Epidermal melanocyte (primary cell): ENCODE data around the gene ERN1.
"Not testable (repeated sequence)": the region's sequence is repeated elsewhere in the genome, so short reads cannot be mapped to it uniquely, and the experiment has no call there.

ENCODE experiments used
- DNase-seq: peaks from one replicate; pipeline ENCODE4 v3.0.0; 2011; ENCODE audit warnings: low spot score; ENCODE audit not compliant: insufficient read length

Gene ERN1

DNA sequence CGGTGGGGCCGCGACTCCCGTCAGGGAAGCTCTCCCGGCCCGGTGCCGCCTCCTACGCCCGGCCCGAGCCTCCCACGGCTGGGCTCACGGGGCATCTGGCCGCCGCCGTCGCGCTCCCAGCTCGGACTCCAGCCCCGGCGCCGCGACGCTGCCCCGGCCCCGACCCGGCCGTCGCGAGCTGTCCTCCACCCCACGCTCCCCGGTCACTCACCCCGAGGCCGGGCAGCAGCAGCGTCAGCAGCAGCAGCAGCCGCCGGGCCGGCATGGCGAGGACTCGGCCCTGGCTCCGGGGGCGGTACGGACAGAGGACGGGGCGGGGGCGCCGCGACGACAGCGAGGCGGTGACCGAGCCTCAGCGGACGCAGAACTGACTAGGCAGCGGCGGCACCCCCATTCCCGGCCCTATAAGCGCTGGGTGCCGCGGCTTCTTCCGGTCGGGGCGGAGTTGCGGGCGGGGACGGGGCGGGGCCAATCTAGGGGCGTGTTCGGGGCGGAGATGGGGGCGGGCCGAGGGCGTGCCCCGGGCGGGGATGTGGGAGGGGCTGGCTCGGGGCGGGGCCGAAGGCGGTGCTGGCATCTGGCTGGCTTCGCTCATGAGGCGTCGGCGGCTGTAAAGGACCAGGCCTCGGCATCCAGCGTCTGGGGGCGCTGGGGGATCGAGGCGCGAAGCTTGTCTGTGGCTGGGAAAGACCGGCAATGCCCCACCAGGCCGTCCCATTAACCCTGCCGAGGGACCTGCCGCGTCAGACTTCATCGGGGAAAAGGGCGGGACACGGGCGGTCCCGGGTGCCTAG, at the start of gene ERN1:
TSS of gene ERN1 (minus strand) at position 380 of the 794 bp plus-strand sequence. CDS start at position 265, 115 bp downstream.
- DNase-seq = peak; percentile 82

DNA sequence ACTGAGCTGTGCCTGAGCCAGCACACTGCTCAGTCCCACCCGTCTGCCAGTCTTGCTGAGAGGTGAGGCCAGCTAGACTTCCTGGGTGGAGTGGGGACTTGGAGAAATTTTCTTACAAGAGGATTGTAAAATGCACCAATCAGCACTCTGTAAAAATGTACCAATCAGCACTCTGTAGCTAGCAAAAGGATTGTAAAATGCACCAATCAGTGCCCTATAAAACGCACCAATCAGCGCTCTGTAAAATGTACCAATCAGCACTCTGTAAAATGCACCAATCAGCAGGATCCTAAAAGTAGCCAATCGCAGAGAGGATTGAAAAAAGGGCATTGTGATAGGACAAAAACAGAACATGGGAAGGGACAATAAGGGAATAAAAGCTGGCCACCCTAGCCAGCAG, 49.1 kb upstream of the ERN1 start:
- DNase-seq = not testable (repeated sequence)

DNA sequence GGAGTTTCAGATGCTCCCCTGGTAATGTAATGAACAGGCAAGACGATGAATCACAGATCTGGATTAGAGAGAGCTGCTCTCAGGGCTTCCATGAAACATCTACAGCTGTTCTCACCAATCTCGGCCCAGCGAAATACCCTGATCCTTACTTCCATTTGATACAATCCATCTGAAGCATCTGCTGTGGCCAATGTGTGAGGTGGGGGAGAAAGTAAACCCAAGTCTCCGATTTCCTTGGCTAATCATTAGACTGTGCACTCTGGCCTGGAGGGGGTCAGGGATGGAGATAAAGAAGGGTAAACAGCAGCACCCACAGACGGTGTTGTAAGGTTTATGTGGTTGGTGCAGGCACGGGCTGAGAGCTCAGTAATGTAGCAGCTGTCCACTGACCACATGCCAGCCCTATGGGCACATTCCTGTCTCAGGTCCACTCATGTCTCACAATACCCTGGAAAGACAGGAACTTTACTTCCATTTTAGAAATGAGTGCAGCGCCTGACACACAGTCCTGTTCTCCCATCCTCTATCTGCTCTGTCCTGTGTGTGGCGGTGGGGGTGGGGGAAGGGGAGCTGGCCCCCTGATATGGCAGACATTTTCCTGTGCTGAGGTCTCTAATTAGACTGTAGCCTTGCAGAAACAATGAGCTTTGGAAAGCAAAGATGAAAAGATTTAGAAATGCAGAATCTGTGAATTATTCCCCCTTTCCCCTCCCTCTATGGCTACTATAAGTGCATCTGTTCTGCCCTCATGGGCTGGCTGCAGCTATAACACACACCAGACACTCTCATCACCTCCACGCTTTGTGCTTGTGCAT, 48.3 kb upstream of the ERN1 start:
- no peak for DNase-seq

DNA sequence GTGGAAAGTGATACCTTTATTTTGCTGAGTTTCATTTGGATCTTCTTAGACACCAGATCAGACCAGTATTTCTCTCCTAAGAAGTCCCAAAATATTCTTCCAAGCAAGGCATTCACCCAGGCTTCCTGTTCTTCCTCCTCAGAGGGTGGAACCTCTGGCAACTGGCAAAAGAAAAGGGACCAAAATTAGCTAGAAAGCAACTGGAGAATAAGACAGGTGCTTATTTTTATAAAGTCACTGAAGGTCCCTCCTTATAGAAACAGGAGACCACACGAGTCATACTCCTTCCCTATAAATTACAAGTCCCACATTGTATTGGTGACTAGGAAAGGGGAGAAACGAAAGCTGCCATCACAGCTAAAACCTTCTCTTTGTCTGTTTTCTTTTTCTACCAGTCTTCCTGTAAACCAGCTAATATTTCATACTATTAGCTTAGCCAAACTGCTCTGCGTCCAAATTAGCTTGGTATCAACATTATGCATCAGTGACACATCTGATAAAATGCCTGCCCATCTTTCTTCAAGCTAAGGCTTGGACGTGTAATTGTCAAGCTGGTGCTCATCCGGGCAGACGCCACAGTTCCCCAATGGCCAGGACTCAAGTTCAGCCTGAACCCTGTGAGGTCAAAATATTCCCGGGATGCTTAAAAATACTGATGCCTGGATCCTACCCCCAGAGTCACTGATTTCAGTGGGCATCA, 47.5 kb upstream of the ERN1 start:
- no peak for DNase-seq

DNA sequence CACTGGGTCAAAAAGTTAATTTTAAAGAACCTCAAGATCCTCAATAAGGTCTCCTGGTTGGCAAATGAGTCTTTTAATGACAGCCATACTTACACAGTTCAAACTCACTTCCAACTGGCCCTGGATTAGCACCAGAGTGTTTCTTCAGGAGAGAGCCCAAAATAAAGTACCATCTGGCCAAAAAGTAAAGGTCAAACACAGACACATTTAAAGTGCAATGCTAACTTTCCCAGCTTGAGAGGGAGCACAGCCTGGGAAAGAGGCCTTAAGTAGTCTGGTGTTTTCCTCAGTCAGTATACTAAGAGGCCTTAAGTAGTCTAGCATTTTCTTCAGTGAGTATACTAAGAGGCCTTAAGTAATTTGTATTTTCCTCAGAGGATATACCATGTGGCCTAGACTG, 46.6 kb upstream of the ERN1 start:
- no peak for DNase-seq

DNA sequence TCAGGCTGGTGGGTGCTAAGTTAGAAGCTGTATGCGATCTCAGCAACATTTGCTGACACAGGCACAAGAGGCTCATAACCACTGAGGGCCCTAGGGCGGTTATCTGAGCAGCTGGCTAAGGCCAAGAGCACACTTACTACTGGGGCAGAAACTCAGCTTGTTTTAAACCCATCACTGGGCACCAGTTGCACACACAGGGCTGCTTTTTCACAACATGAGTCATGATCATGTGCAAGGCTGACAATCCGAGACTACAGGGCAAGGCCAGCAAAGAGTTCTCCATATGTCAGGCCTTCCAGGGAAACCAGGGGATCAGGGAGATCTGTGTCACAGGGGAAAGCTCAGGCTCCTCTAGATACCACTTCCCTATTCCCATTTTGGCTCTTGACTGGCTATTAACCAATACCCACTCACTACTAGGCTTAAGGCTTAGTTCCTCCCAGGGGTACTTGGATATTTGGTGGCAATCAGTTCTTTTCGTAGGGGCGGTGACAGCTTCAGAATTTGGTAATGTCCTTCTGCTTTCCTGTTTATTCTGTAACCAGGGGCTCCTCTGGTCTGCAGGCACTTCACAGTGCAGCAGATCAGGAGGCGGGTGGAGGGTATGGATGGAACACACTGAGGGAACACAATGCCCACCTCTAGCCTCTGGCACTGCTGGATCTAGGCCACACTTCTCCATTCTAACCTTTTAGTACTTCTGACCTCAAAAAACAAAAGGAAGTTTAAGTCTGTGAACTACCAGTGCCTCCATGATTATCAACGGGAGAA, 44.9 kb upstream of the ERN1 start:
- peak; percentile 84 for DNase-seq

DNA sequence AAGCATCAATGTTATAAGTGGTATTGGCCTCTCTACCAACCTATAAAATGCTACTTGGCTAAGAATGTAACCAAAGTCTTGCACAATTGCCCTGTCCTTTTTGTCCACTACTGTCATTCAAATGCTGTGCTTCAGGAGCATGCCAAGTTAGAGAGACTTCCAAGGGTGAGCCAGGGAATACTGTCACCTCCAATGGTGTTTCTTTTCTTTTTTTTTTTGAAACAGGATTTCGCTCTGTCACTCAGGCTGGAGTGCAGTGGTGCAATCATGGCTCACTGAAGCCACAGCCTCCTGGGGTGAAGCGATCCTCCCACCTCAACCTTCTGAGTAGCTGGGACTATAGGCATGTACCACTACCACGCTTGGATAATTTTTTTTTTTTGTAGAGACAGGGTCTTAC, 43.7 kb upstream of the ERN1 start:
- DNase-seq = no peak

DNA sequence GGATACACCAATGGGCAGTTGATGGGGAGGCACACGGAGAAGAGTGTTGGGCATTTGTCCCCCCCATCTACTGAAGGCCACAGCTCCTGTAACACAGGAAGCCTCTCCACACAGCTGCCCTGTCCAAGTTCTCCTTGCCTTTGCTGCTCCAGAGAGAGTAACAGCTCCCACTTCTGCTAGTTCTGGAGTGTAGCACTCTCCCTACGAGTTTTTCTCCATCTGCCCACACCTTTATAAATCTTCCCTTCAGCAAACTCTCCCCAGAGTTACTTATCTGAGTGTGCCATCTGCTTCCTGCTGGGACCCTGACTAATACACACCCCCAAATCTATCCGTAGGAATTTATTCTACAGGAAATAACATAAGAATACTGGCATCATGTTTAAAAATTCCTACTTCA, 42.6 kb upstream of the ERN1 start:
- DNase-seq = no peak

DNA sequence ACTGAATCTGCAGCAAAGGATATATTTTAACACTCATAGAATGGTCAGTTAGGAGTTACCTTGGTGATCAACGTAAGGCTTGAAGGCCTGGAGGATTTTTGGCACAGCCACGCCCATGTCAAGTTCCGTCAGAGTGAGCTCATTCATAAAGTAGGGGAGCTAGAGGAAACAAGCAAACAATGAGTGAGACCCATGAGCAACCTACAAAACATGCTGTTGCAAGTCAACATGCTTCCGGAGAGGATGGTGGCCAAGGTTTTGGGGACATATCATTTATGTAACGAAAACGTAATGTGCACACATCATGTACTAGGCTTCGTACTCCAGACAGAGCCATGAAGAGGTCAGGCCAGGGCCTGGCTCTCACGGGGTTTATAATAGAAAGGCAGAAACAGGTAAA, 41.1 kb upstream of the ERN1 start:
- DNase-seq = no peak

DNA sequence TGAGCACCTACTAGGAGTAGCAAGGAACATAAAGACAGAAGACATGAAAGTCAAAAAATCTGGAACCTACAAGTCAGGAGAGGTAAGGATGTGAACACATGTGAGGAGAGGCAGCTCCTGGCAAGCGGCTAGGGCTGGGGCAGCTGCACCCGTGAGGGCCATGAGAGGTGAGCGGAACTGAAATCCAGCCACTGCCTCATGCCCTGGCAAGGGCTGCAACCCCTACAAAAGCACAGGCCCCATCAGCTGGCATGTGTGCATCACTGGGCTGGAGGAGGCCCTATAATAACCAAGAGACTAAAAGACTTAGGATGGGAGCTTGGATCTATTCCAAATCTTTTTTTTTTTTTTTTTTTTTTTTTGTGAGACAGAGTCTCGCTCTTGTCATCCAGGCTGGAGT, 40.3 kb upstream of the ERN1 start:
- no peak for DNase-seq

DNA sequence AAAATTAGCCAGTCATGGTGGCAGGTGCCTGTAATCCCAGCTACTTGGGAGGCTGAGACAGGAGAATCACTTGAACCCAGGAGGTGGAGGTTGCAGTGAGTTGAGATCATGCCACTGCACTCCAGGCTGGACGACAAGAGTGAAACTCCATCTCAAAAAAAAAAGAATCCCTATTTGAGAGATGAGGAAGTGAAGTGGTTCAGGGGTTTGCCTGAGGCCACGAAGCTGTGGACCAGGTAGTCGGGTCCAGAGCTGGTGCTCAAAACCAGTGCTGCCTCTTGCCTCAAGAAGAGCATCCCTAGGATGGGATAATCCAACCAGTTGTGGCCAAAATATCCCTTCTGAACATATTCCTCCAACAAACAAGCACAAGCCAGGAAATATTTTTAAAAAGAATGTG, 37.7 kb upstream of the ERN1 start:
- DNase-seq = not testable (repeated sequence)

DNA sequence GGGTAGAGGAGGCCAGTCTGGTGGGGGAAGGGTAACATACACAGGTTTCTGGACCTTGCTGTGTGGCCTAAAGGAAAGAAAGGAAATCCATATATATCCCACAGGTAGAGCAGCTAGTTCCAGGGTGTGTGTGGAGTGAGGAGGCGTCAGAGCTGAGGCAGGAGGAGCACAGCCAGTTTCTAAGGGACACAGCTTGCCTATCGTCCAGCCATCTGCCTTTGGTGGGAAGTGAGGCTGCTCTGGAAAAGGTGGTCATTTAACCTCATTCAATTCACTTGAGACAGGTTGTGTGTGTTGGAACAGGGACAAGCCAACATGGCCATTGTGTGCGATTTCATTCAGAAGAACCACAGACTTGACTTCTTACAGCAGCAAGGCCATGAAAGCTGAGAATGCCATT, 36.9 kb upstream of the ERN1 start:
- no peak for DNase-seq

DNA sequence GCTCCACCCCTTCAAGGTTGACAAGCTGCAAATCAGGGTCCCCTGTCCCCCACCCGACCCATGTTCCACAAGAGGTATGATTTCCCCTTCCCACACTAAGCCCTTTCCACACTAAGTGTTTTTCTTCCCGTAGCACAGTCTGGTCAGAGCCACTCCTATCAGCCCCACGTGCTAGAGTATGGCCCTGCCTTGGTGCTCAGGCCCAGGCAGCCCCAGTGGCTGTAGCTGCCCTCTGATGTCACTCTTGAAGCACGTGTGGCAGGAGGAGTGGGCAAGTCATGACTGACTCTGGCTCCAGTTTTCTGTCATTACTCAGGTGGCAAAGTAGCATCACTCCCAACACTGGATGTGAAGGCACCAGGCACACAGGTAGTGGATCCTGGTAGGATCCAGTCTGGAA, 35.4 kb upstream of the ERN1 start:
- no peak for DNase-seq

DNA sequence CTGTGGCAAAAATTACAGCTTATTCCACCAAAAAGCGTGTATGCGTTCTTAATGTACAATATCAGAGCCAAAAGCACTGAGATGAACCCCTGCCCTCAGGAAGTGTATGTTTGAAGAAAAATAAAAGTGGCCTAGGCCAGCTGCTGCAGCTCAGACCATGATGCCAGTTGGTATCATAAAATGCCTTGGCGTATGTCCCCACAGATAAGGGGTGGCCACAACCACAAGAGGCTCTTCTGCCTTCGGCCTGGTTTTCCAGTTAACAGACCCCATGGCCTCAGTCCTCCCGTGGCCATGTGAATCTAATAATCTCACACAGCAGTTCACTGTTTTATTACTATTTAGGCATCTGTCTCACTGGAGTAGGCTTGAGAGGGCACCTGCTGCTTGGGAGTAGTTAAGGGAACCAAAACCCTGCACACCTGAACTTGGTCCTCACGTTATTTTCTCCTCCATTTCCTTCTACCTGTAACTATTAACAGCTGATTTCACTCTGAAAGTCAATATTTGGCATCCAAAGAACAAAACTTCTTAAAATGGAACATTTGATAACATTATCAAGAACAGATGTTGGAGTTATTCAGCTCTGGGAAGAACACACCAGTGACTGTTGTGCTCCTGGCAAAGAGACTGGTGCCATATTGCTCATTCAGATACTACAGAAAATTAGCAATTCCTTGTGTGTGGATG, 34.8 kb upstream of the ERN1 start:
- DNase-seq = no peak

DNA sequence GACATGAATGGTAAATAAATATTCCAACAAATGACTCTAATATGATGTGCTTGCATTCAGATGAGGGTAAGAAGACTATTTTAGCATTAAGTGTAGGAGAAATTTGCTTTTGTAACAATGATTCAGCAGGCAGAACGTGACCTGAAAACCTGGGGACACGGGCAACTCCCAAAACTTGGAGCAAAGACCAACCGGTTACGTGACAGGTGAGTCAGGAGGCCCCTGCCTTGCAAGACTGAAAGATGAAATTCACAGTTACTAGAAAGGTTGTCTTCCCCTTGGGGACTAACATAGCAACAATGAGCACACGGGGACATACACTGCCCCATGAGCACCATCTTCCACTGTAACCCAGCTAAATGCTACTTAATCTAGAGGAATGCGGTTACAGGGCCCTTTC, 33.5 kb upstream of the ERN1 start:
- DNase-seq = no peak

DNA sequence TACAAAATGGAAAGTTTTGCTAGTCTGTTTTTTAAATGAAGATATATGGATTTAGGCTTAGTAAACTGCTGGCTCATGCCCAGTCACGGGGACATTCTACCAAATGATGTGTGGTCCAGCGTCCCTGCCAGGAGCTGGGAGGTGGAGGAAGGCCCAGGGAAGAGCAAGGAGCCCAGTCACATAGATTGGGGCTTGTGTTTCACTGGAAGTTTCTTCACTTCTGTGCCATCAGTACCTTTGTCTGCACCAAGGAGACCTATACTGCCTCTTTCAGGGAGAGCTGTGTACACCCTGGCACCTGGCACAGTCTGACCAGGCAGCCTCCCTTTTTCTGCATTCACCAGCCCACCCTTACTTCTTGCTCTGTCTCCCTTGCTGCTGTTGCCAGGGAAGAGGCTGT, 32.6 kb upstream of the ERN1 start:
- no peak for DNase-seq

DNA sequence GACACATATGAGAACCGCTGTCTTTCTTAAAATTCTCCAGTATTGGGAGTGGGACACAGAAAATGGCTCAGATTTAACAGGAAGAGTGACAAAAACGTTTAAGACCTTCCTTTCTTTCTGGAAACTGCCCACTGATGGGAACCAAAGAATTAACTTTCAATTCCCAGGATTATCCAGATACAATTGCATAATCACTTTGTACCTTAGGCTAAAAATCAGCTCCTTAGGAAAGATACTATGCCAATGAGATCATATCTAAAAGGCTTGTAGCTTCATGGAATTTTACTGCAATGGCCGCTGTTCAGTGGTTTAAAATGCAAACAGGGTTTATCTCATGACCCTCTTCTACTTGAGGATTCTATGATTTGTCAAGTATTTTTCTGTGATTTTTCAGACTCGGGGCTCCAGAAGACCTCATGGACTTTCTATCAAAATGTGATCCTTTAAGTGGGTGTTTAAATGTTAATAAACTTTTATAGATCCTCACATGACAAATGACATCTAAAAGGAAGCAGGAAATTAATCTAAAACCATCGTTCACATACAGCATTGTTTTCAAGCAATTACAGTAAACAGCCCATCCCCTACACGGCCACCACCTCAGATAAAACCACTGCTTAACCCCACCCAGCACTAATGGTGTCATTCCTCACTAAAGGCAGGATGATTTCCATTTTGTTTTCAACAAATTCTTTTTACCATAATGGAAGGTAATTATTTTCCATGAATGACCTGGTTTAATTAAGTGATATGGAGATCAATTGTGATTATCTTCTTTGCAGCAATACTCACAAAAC, 31.6 kb upstream of the ERN1 start:
- no peak for DNase-seq

DNA sequence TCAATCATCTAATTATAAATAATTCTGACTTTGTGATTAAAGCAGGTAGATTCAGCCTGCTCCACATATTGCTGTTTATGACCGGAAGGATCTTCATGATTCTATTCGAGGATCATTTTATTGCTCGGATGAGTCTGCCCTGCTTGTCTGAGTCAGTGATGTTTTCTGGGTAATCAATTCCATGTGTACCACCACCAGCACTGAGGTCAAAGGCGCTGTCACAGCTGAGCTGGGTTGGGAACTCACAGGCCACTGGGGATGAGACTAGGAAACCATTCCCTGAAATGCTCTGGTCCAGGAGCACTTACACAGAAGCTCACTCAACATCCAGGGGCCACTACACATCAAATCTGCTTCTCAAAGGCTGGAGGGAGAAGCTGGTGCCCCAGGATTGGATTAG, 30.4 kb upstream of the ERN1 start:
- DNase-seq = peak; percentile 58

DNA sequence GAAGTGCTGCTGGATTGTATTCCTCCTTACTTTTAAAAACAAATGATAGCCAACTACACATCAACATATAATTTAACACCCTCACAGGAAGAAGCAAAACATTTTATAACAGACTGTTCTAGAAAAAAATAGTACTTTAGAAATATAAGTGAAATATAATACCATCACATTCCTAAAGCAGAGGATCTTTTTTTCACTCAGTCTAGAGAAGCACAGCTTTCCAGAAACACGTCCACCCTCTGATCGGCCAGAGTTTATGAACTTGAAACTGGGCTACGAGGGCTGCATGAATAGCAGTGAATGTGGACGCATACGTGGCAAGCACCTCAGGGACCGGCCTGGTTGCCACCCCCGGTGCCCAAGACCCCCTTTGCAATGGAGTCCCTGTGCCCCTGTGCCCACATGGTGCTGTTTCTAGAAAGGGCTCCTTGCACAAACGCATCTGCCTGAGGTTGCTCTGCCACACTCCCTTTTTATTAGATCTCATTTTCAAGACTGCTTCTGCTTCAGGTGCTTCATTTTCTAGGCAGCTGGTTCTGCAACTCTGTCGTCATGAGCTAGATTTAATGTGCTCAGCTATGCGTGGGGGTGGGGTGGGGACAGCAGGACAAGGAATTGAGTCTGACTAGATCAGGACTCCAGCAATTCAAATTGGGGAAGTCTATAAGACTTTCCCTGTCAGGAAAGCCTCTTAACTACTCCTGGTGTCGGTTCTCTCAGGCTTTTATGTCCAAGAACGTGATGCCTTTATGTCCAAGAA, 29.1 kb upstream of the ERN1 start:
- no peak for DNase-seq
